Uterus (tissue), 4 donors: ENCODE data around the gene C6orf15. TPM values are rescaled to one million over a fixed set of nuclear protein-coding genes. Genes with fewer than 3 reads are reported as not detected.

Experiments
- DNase-seq, 2 donors: peaks; one replicate each; pipeline ENCODE4 v3.0.0-alpha.2; 2019 to 2020
- H3K27ac ChIP-seq, 2 donors: fragments of 200-600 bp; sonication (generic); 1 replicate in 1 of 2; 2 replicates in 1 of 2; pipeline ENCODE4 v1.5.1; 2016 to 2018
- H3K27me3 ChIP-seq, 2 donors: fragments of 200-600 bp; sonication (generic); one replicate each; pipeline ENCODE4 v1.5.1; 2018 to 2019; ENCODE audit warnings: control low read depth in 1 of 2
- H3K36me3 ChIP-seq, 2 donors: fragments of 200-600 bp; sonication (generic); one replicate each; pipeline ENCODE4 v1.5.1; 2019; ENCODE audit warnings: control low read depth in 1 of 2
- H3K4me1 ChIP-seq, 2 donors: fragments of 200-600 bp; sonication (generic); one replicate each; pipeline ENCODE4 v1.5.1; 2018 to 2019; ENCODE audit warnings: control low read depth in 1 of 2
- H3K4me3 ChIP-seq, 2 donors: fragments of 200-600 bp; sonication (generic); 1 replicate in 1 of 2; 2 replicates in 1 of 2; pipeline ENCODE4 v1.5.1; 2018 to 2019; ENCODE audit warnings: mild to moderate bottlenecking in 1 of 2
- H3K9me3 ChIP-seq, 2 donors: fragments of 200-600 bp; sonication (generic); one replicate each; pipeline ENCODE4 v1.5.1; 2019; ENCODE audit warnings: control low read depth in 1 of 2
- CTCF ChIP-seq, 4 experiments: fragments of 200-600 bp in 2 of 4; fragments of 450-650 bp in 2 of 4; sonication (generic) in 2 of 4; IDR thresholded peaks; one replicate each; pipeline ENCODE4 v1.5.1; 2016 to 2019; ENCODE audit warnings: antibody characterized with exemption in 4 of 4, mild to moderate bottlenecking in 2 of 4, moderate library complexity in 1 of 4
- POLR2A ChIP-seq, 2 donors: fragments of 450-650 bp; IDR thresholded peaks; one replicate each; pipeline ENCODE4 v1.6.1; 2016; ENCODE audit warnings: antibody characterized with exemption in 2 of 2, mild to moderate bottlenecking in 1 of 2, moderate library complexity in 1 of 2
- intact Hi-C: fragments of 100-400 bp; cut with DNase I; formaldehyde crosslinking; loops from one replicate; pipeline ENCODE4 v1.15.1; 2023; ENCODE audit warnings: low total_unique reads
- small RNA-seq: library from RNA; depleted of rRNA; stranded (forward); fragments of <200 nt; gene quantifications from one replicate; pipeline ENCODE3, GENCODE V24; 2016
- total RNA-seq, 4 donors: library from RNA; depleted of rRNA in 3 of 4; stranded (reverse); fragments of >200 nt in 3 of 4; gene quantifications; one replicate each; pipeline versions ENCODE4 v1.1.0 to v1.2.4, GENCODE V29; 2014 to 2023
- donor health status: DM: yes; HTN: yes; CAD: no.

Gene C6orf15
- total RNA-seq, 4 donors from 2014 or later, result 0.35 TPM; not detected in 3

GRCh38 chr6:31065556-31065955 is 46.8 kb downstream of the C6orf15 start:
- intact Hi-C loops, result no loop called here
- no peaks in the 10 kb centered on the region for H3K4me1 ChIP-seq
- H3K27ac ChIP-seq, result no peak overlapping the region
- no peak overlapping the region for H3K4me3 ChIP-seq
- H3K27me3 ChIP-seq, result no peaks in the 10 kb centered on the region
- H3K36me3 ChIP-seq, result no peaks in the 10 kb centered on the region
- DNase-seq, result no peak
- no peaks in the 10 kb centered on the region for H3K9me3 ChIP-seq
- TF ChIP-seq POLR2A (IDR thresholded peaks at IDR 0.05) (no peak), CTCF (IDR thresholded peaks at IDR 0.05) (no peak)

GRCh38 chr6:31063906-31064435 is 48.4 kb downstream of the C6orf15 start:
- no peaks in the 10 kb centered on the region for H3K9me3 ChIP-seq
- H3K4me3 ChIP-seq, result no peak overlapping the region

More at GRCh38 chr6:31063906-31064435, 48.4 kb downstream of the C6orf15 start:
- intact Hi-C loops, result no loop called here
- Histone ChIP-seq H3K27ac (no peak overlapping the region), H3K27me3 (no peaks in the 10 kb centered on the region), H3K4me1 (no peaks in the 10 kb centered on the region), H3K36me3 (no peaks in the 10 kb centered on the region)
- no peak for DNase-seq
- no peak for TF ChIP-seq POLR2A (IDR thresholded peaks at IDR 0.05)
- TF ChIP-seq CTCF (IDR thresholded peaks at IDR 0.05), result no peak

Small RNA genes lying within 50 kb of the gene (small RNA-seq; reads per million reads assigned to genes)
- gene POLR2LP1 (not detected), gene RNU6-1133P (not detected)

Other genes starting within 250 kb of the C6orf15 start
- 10 to 100 TPM in 2 of 4 donors, 1 to 10 TPM in 2; 2.1 to 74.1 (median 30.3) TPM for gene DDR1, start 228.1 kb downstream of the C6orf15 start, total RNA-seq
- gene GTF2H4, start 204.4 kb downstream of the C6orf15 start, total RNA-seq, result 10 to 100 TPM in 3 of 4 donors, not detected in 1; 27.4 to 96.6 (median 65.2) TPM
- gene VARS2, start 198.3 kb downstream of the C6orf15 start, total RNA-seq, result 10 to 100 TPM; 12.6 to 34.2 (median 22.4) TPM
- 1 to 10 TPM in 1 of 4 donors, not detected in 3; 1.1 TPM for gene SFTA2, start 180.4 kb downstream of the C6orf15 start, total RNA-seq
- under 1 TPM in 1 of 4 donors, not detected in 3; under 0.01 TPM for gene MUCL3, start 171.6 kb downstream of the C6orf15 start, total RNA-seq
- gene MUC21, start 128.9 kb downstream of the C6orf15 start, total RNA-seq, result under 1 TPM in 2 of 4 donors, not detected in 2; 0.28 to 0.59 TPM
- gene MUC22, start 102.1 kb downstream of the C6orf15 start, total RNA-seq, result not detected
- gene PSORS1C1, start 2.2 kb upstream of the C6orf15 start, total RNA-seq, result 1 to 10 TPM in 1 of 4 donors, under 1 TPM in 3; under 0.01 to 4.5 (median 0.54) TPM
- gene CDSN, start 7.9 kb upstream of the C6orf15 start, total RNA-seq, result under 1 TPM in 1 of 4 donors, not detected in 3; 0.28 TPM
- gene PSORS1C2, start 26.5 kb upstream of the C6orf15 start, total RNA-seq, result not detected
- gene CCHCR1, start 45.2 kb upstream of the C6orf15 start, total RNA-seq, result 10 to 100 TPM in 2 of 4 donors, 1 to 10 TPM in 1, under 1 TPM in 1; 0.59 to 28.1 (median 12.5) TPM
- gene TCF19, start 46.0 kb upstream of the C6orf15 start, total RNA-seq, result 10 to 100 TPM in 3 of 4 donors, 1 to 10 TPM in 1; 3.6 to 22.3 (median 12.6) TPM
- gene POU5F1, start 58.1 kb upstream of the C6orf15 start, total RNA-seq, result 1 to 10 TPM in 2 of 4 donors, under 1 TPM in 1, not detected in 1; 0.67 to 2.8 (median 1.8) TPM
- 100 to 1,000 TPM; 209 to 650 (median 336) TPM for gene HLA-C, start 159.5 kb upstream of the C6orf15 start, total RNA-seq
- 1,000 to 10,000 TPM in 1 of 4 donors, 100 to 1,000 TPM in 3; 134 to 1,272 (median 737) TPM for gene HLA-B, start 244.6 kb upstream of the C6orf15 start, total RNA-seq